Measurements from ENCODE around the gene ESYT2. TPM values are rescaled to one million over a fixed set of nuclear protein-coding genes. Genes with fewer than 3 reads are reported as not detected.

The ESYT2 gene
- total and polyA plus RNA-seq, 2 experiments from 2014 or later = 15.8 to 40.3 TPM

DNA sequence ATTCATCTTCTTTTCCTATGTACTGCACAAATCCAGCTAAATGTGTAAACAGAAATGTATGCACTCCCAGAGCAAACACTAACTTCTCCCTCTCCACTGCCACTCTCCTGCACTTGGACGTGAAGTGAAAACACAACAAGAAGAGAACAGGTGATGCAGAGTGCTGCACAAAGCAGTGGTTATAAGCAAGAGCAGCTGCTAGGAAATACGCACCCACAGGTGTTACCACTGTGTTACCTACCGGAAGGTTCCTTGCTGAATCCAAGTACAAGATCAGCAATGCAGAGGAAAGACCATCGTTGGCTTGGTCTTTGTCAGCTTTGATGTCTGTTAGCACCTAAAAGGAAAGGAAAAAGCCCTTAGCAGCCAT, 70.1 kb downstream of the ESYT2 start:
- Histone ChIP-seq H3K4me1 (ENCODE audit: low read depth) (peaks cover 19% of the 10 kb centered on the region), H3K36me3 (peaks cover 17% of the 10 kb centered on the region), H3K27ac (no peak overlapping the region), H3K9me3 (ENCODE audit: low read depth) (no peaks in the 10 kb centered on the region), H3K4me3 (no peak overlapping the region), H3K27me3 (no peaks in the 10 kb centered on the region)
- no peak for DNase-seq (ENCODE audit: low read depth in 1 of 2, low spot score in 1 of 2)
- TF ChIP-seq, protein P1, sequence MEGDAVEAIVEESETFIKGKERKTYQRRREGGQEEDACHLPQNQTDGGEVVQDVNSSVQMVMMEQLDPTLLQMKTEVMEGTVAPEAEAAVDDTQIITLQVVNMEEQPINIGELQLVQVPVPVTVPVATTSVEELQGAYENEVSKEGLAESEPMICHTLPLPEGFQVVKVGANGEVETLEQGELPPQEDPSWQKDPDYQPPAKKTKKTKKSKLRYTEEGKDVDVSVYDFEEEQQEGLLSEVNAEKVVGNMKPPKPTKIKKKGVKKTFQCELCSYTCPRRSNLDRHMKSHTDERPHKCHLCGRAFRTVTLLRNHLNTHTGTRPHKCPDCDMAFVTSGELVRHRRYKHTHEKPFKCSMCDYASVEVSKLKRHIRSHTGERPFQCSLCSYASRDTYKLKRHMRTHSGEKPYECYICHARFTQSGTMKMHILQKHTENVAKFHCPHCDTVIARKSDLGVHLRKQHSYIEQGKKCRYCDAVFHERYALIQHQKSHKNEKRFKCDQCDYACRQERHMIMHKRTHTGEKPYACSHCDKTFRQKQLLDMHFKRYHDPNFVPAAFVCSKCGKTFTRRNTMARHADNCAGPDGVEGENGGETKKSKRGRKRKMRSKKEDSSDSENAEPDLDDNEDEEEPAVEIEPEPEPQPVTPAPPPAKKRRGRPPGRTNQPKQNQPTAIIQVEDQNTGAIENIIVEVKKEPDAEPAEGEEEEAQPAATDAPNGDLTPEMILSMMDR (IDR thresholded peaks at IDR 0.05; ENCODE audit: low read depth, low read length) = no peak

DNA sequence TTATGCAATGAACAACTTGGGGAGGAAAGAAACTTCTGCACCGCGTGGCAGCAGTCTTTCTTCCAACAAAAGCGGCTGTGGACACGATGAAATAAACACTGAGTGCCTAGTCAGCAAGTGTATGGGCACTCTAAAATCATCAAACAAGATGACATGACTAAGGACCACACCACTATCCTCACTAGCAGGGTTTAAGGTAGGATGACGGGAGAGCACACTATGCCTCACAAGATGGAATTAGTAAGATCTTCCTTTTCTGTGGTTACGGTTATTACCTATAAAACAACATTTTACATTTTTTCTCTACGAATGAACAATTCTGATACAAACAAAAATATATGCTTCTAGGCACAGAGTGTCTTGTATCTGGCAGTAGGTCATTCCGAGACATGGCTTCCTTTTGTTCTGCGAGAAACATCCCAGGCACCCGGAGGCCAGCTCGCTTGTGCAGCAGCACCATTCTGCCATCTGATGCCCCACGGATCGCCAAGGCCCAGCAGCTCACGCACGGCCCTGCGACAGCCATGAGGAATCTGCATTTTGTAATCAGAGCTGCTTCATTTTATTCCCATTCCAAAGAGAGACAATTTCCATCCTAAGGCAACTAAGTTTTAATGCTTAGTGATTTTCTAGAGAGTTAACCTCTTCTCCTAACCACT, 70.6 kb downstream of the ESYT2 start:
- H3K36me3 ChIP-seq = peaks cover 17% of the 10 kb centered on the region

DNA sequence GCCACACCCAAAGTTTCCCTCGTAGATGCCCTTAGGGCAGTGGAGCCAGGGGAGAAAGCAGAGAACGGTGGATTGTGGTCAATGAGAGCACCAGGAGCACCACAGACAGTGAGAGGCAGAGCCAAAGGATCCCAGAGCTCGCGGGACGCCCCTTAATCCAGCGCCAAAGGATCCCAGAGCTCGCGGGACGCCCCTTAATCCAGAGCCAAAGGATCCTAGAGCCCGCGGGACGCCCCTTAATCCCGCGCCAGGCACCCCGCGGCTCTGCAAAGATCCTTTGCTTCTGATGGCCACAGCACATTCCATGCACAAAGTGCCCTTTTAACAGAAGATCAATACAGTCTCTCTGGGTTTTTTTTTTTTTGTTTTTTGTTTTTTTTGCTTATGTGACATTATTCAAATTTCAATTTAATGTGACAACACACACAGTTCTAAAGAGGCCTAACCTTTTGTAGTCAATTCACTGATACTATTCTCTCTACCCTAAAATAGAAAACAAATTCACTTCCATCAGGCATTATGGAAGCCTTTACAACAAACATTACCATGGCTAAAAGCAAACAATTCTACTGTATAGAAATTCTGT, 71.8 kb downstream of the ESYT2 start:
- DNase-seq (ENCODE audit: low read depth in 1 of 2, low spot score in 1 of 2) = no peak
- TF ChIP-seq, protein P1 (IDR thresholded peaks at IDR 0.05; ENCODE audit: low read depth, low read length) = no peak
- Histone ChIP-seq H3K4me3 (no peak overlapping the region), H3K9me3 (ENCODE audit: low read depth) (no peaks in the 10 kb centered on the region), H3K27ac (no peak overlapping the region), H3K4me1 (ENCODE audit: low read depth) (peaks cover 12% of the 10 kb centered on the region), H3K36me3 (peaks cover 17% of the 10 kb centered on the region), H3K27me3 (no peaks in the 10 kb centered on the region)

More for the DNA sequence above, 70.6 kb downstream of the ESYT2 start:
- no peaks in the 10 kb centered on the region for H3K9me3 ChIP-seq (ENCODE audit: low read depth)
- TF ChIP-seq, protein P1 (IDR thresholded peaks at IDR 0.05; ENCODE audit: low read depth, low read length) = no peak
- H3K27ac ChIP-seq = no peak overlapping the region
- no peaks in the 10 kb centered on the region for H3K27me3 ChIP-seq
- H3K4me3 ChIP-seq = no peak overlapping the region
- peaks cover 14% of the 10 kb centered on the region for H3K4me1 ChIP-seq (ENCODE audit: low read depth)
- no peak for DNase-seq (ENCODE audit: low read depth in 1 of 2, low spot score in 1 of 2)

DNA sequence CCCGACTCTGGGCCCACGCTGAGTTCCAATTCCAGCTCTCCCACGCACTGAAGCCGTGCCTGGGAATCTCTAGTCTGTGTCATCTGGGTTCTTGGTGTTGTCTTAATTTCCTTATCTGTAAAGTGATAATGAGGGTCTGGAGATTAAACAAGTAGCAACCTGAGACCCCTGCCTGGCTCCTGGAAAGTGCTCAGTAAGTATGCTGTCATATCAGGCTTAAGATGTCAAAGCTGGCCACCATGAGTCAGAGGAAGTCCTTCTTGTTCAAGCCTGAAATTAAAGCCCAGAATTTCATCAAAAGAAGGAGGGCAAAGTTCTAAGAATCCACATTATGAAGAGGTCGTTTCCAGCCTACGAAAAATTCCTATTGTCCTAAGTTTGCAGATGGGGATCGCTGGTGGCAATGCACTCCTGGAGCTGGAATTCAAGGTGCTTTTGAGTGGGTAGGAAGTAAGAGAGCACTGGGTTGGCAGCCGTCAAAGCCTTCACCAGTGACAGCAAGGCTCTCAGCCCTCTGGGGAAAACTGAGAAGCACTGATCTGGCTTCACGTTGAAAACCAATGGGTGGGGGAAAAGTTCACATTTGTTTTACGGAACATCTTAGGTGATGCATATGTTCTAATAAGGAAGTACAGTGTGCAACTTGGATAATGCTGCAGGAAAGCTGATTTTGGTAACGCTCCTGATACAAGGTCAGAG, 74.4 kb downstream of the ESYT2 start:
- TF ChIP-seq, protein P1 (IDR thresholded peaks at IDR 0.05; ENCODE audit: low read depth, low read length) = no peak
- DNase-seq (ENCODE audit: low read depth in 1 of 2, low spot score in 1 of 2) = peak in 1 of 2 donors; percentile 50
- Histone ChIP-seq H3K27me3 (no peaks in the 10 kb centered on the region), H3K27ac (no peak overlapping the region), H3K4me3 (no peak overlapping the region), H3K9me3 (ENCODE audit: low read depth) (no peaks in the 10 kb centered on the region), H3K4me1 (ENCODE audit: low read depth) (peaks cover 21% of the 10 kb centered on the region), H3K36me3 (peaks cover 17% of the 10 kb centered on the region)

DNA sequence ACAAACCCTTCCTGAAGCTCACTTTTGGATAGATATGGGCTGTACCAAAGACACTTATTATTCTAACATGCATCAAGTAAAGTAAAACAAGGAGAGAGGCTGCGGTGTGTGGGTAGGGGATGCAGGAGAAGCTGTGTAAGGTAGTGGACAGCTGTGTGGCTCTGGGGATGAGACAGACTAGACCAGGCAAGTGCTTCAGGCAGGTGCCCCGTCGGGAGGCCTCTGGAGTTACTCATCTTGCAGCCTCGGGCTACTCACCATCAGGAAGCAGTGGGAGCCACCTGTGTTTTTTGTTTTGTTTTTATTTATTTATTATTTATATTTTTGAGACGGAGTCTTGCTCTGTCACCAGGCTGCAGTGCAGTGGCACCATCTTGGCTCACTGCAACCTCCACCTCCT, 75.4 kb downstream of the ESYT2 start:
- no peak for DNase-seq (ENCODE audit: low read depth in 1 of 2, low spot score in 1 of 2)
- no peak overlapping the region for H3K4me3 ChIP-seq
- TF ChIP-seq, protein P1 (IDR thresholded peaks at IDR 0.05; ENCODE audit: low read depth, low read length) = no peak
- no peaks in the 10 kb centered on the region for H3K9me3 ChIP-seq (ENCODE audit: low read depth)
- peaks cover 21% of the 10 kb centered on the region for H3K4me1 ChIP-seq (ENCODE audit: low read depth)
- H3K27ac ChIP-seq = no peak overlapping the region
- H3K27me3 ChIP-seq = no peaks in the 10 kb centered on the region
- peaks cover 19% of the 10 kb centered on the region for H3K36me3 ChIP-seq

All from cardiac muscle cell (in vitro differentiated cells and primary cell).